Measurements from ENCODE around the gene ODAD2.

Gene ODAD2

GRCh38 chr10:27950242-27950564 is 48.7 kb downstream of the ODAD2 start:
- Histone ChIP-seq H3K27ac (no peak overlapping the region), H3K27me3 (ENCODE audit: insufficient read depth, low read depth, severe bottlenecking) (no peaks in the 10 kb centered on the region), H3K36me3 (no peaks in the 10 kb centered on the region), H3K4me3 (ENCODE audit: low read depth, low read length) (no peak overlapping the region), H3K9me3 (ENCODE audit: severe bottlenecking) (no peaks in the 10 kb centered on the region)
- TF ChIP-seq CTCF (IDR thresholded peaks at IDR 0.05; ENCODE audit: low read depth, low read length) = no peak
- no peak for DNase-seq

GRCh38 chr10:27949528-27950241 is 49.2 kb downstream of the ODAD2 start:
- Histone ChIP-seq H3K36me3 (no peaks in the 10 kb centered on the region), H3K27ac (no peak overlapping the region), H3K27me3 (ENCODE audit: insufficient read depth, low read depth, severe bottlenecking) (no peaks in the 10 kb centered on the region), H3K4me3 (ENCODE audit: low read depth, low read length) (no peak overlapping the region), H3K9me3 (ENCODE audit: severe bottlenecking) (no peaks in the 10 kb centered on the region)
- no peak for DNase-seq
- TF ChIP-seq CTCF (IDR thresholded peaks at IDR 0.05; ENCODE audit: low read depth, low read length) = no peak

GRCh38 chr10:27948186-27948585 is 50.7 kb downstream of the ODAD2 start:
- H3K27me3 ChIP-seq (ENCODE audit: insufficient read depth, low read depth, severe bottlenecking) = no peaks in the 10 kb centered on the region
- H3K27ac ChIP-seq = no peak overlapping the region
- DNase-seq = no peak
- no peaks in the 10 kb centered on the region for H3K36me3 ChIP-seq
- TF ChIP-seq CTCF (IDR thresholded peaks at IDR 0.05; ENCODE audit: low read depth, low read length) = no peak
- no peak overlapping the region for H3K4me3 ChIP-seq (ENCODE audit: low read depth, low read length)
- no peaks in the 10 kb centered on the region for H3K9me3 ChIP-seq (ENCODE audit: severe bottlenecking)

- Histone ChIP-seq H3K27me3 (ENCODE audit: insufficient read depth, low read depth, severe bottlenecking) (no peaks in the 10 kb centered on the region), H3K4me3 (ENCODE audit: low read depth, low read length) (no peak overlapping the region), H3K36me3 (no peaks in the 10 kb centered on the region), H3K9me3 (ENCODE audit: severe bottlenecking) (no peaks in the 10 kb centered on the region), H3K27ac (no peak overlapping the region)
- no peak for DNase-seq
- no peak for TF ChIP-seq CTCF (IDR thresholded peaks at IDR 0.05; ENCODE audit: low read depth, low read length)
Observed at GRCh38 chr10:27947540-27947939, 51.3 kb downstream of the ODAD2 start.

- H3K4me3 ChIP-seq (ENCODE audit: low read depth, low read length) = no peak overlapping the region
- no peaks in the 10 kb centered on the region for H3K27me3 ChIP-seq (ENCODE audit: insufficient read depth, low read depth, severe bottlenecking)
- no peak for DNase-seq
- no peaks in the 10 kb centered on the region for H3K36me3 ChIP-seq
- H3K27ac ChIP-seq = no peak overlapping the region
- TF ChIP-seq CTCF (IDR thresholded peaks at IDR 0.05; ENCODE audit: low read depth, low read length) = no peak
- H3K9me3 ChIP-seq (ENCODE audit: severe bottlenecking) = no peaks in the 10 kb centered on the region
Observed at GRCh38 chr10:27944005-27944404, 54.9 kb downstream of the ODAD2 start.

- H3K4me3 ChIP-seq (ENCODE audit: low read depth, low read length) = no peak overlapping the region
- no peak for DNase-seq
- H3K27ac ChIP-seq = no peak overlapping the region
- no peak for TF ChIP-seq CTCF (IDR thresholded peaks at IDR 0.05; ENCODE audit: low read depth, low read length)
- no peaks in the 10 kb centered on the region for H3K36me3 ChIP-seq
- H3K27me3 ChIP-seq (ENCODE audit: insufficient read depth, low read depth, severe bottlenecking) = no peaks in the 10 kb centered on the region
- no peaks in the 10 kb centered on the region for H3K9me3 ChIP-seq (ENCODE audit: severe bottlenecking)
Observed at GRCh38 chr10:27914888-27915287, 84.0 kb downstream of the ODAD2 start.
